Neural cell (in vitro differentiated cells): ENCODE results near the gene SEPTIN7. TPM values are rescaled to one million over a fixed set of nuclear protein-coding genes. Genes with fewer than 3 reads are reported as not detected.

Source experiments
- H2AFZ ChIP-seq: fragments of 200-600, 300-800 bp; sonication (generic), shearing (Covaris generic); 2 replicates; pipeline ENCODE4 v1.6.0; 2014; ENCODE audit warnings: low read depth, mild to moderate bottlenecking, antibody characterized with exemption, low read length, moderate library complexity
- H3F3A ChIP-seq: fragments of 200-600 bp; shearing (Covaris generic); 2 replicates; pipeline ENCODE4 v1.6.1; 2016; ENCODE audit warnings: mild to moderate bottlenecking, moderate library complexity, mixed read lengths, antibody characterized with exemption, low read length; ENCODE audit not compliant: insufficient read depth, poor library complexity, severe bottlenecking
- H3K27ac ChIP-seq: fragments of 200-600, 300-800 bp; sonication (generic), shearing (Covaris generic); 2 replicates; pipeline ENCODE4 v1.5.1; 2014; ENCODE audit warnings: mild to moderate bottlenecking, low read length, moderate library complexity
- H3K27me3 ChIP-seq: fragments of 300-800, 200-600 bp; sonication (generic), shearing (Covaris generic); 2 replicates; pipeline ENCODE4 v1.6.0; 2014; ENCODE audit warnings: mild to moderate bottlenecking, low read depth, low read length, moderate library complexity; ENCODE audit not compliant: insufficient read depth
- H3K36me3 ChIP-seq: fragments of 300-800, 200-600 bp; sonication (generic), shearing (Covaris generic); 2 replicates; pipeline ENCODE4 v1.5.1; 2014; ENCODE audit warnings: mild to moderate bottlenecking, antibody characterized with exemption, low read length, moderate library complexity; ENCODE audit not compliant: insufficient read depth
- H3K4me2 ChIP-seq: fragments of 300-800, 200-600 bp; sonication (generic), shearing (Covaris generic); 2 replicates; pipeline ENCODE4 v1.6.0; 2014; ENCODE audit warnings: mild to moderate bottlenecking, low read length
- H3K4me3 ChIP-seq: fragments of 300-800, 200-600 bp; sonication (generic), shearing (Covaris generic); 2 replicates; pipeline ENCODE4 v1.5.1; 2014; ENCODE audit warnings: mild to moderate bottlenecking, low read length, moderate library complexity
- H3K79me2 ChIP-seq: fragments of 200-600 bp; shearing (Covaris generic); replicated peaks from 2 replicates; pipeline ENCODE4 v1.6.0; 2014; ENCODE audit warnings: mild to moderate bottlenecking, low read length, moderate library complexity; ENCODE audit not compliant: insufficient read depth
- H3K9ac ChIP-seq: fragments of 300-800, 200-600 bp; sonication (generic), shearing (Covaris generic); 2 replicates; pipeline ENCODE4 v1.6.1; 2016; ENCODE audit warnings: mild to moderate bottlenecking, low read length, mixed read lengths
- H3K9me2 ChIP-seq: fragments of 200-600 bp; shearing (Covaris generic); 2 replicates; pipeline ENCODE4 v1.6.1; 2016; ENCODE audit warnings: mild to moderate bottlenecking, low read length, mixed read lengths; ENCODE audit not compliant: insufficient read depth
- H3K9me3 ChIP-seq: fragments of 200-600, 300-800 bp; sonication (generic), shearing (Covaris generic); 2 replicates; pipeline ENCODE4 v1.6.1; 2016; ENCODE audit warnings: mild to moderate bottlenecking, mixed run types, low read length, moderate library complexity, mixed read lengths
- H4K20me1 ChIP-seq: fragments of 200-600 bp; shearing (Covaris generic); 2 replicates; pipeline ENCODE4 v1.6.1; 2016; ENCODE audit warnings: mild to moderate bottlenecking, mixed run types; ENCODE audit not compliant: insufficient read depth
- CTCF ChIP-seq: fragments of 450-650 bp; IDR thresholded peaks from 2 replicates; pipeline ENCODE4 v1.5.1; 2014; ENCODE audit warnings: antibody characterized with exemption, mild to moderate bottlenecking, moderate library complexity; ENCODE audit not compliant: poor library complexity, severe bottlenecking
- EP300 ChIP-seq: fragments of 450-650 bp; conservative IDR thresholded peaks from 2 replicates; pipeline ENCODE4 v1.6.1; 2014; ENCODE audit warnings: antibody characterized with exemption, mild to moderate bottlenecking, moderate library complexity; ENCODE audit not compliant: poor library complexity, severe bottlenecking
- EZH2 ChIP-seq: fragments of 200-600, 300-800 bp; shearing (Covaris generic), sonication (generic); IDR thresholded peaks from 2 replicates; pipeline ENCODE4 v1.6.1; 2014; ENCODE audit warnings: antibody characterized with exemption, low read length, borderline replicate concordance, mild to moderate bottlenecking; ENCODE audit not compliant: insufficient read depth, poor library complexity, severe bottlenecking
- MXI1 ChIP-seq: fragments of 450-650 bp; conservative IDR thresholded peaks from 2 replicates; pipeline ENCODE4 v1.6.1; 2014; ENCODE audit warnings: antibody characterized with exemption, mild to moderate bottlenecking; ENCODE audit not compliant: poor library complexity, severe bottlenecking
- POLR2AphosphoS5 ChIP-seq: IDR thresholded peaks from 2 replicates; pipeline ENCODE4 v1.6.1; 2012
- RAD21 ChIP-seq: fragments of 450-650 bp; conservative IDR thresholded peaks from 2 replicates; pipeline ENCODE4 v1.6.1; 2014; ENCODE audit warnings: antibody characterized with exemption, mild to moderate bottlenecking, moderate library complexity
- REST ChIP-seq: IDR thresholded peaks from 2 replicates; pipeline ENCODE4 v1.6.1; 2012; ENCODE audit warnings: borderline replicate concordance
- SMC3 ChIP-seq: fragments of 450-650 bp; conservative IDR thresholded peaks from 2 replicates; pipeline ENCODE4 v1.6.1; 2014; ENCODE audit warnings: antibody characterized with exemption, mild to moderate bottlenecking, moderate library complexity; ENCODE audit not compliant: poor library complexity
- TAF1 ChIP-seq: IDR thresholded peaks from 2 replicates; pipeline ENCODE4 v1.6.1; 2012; ENCODE audit warnings: low read depth
- polyA plus RNA-seq: library from polyadenylated mRNA; depleted of rRNA; stranded (reverse); fragments of >200 nt; gene quantifications from 2 replicates; pipeline ENCODE4 v1.2.3, GENCODE V29; 2014

The SEPTIN7 gene
- polyA plus RNA-seq, 1 donor from 2014 or later, result 492 TPM

- peaks cover 71% of the 10 kb centered on the region for H3K79me2 ChIP-seq
- H3F3A ChIP-seq, result no peaks in the 10 kb centered on the region
- H3K4me3 ChIP-seq, result no peak overlapping the region
- no peaks in the 10 kb centered on the region for H3K9me3 ChIP-seq
- H3K36me3 ChIP-seq, result no peaks in the 10 kb centered on the region
- TF ChIP-seq TAF1 (no peak), MXI1 (no peak), SMC3 (no peak), REST (no peak), EP300 (no peak), POLR2AphosphoS5 (no peak), CTCF (no peak), EZH2 (no peak), RAD21 (no peak)
- H2AFZ ChIP-seq, result no peak overlapping the region
- H3K9me2 ChIP-seq, result no peaks in the 10 kb centered on the region
- no peak overlapping the region for H3K27ac ChIP-seq
- no peak overlapping the region for H3K4me2 ChIP-seq
- no peaks in the 10 kb centered on the region for H4K20me1 ChIP-seq
- H3K9ac ChIP-seq, result no peak overlapping the region
- H3K27me3 ChIP-seq, result no peaks in the 10 kb centered on the region
These were observed 25.9 kb downstream of the SEPTIN7 start for GRCh38 chr7:35826751-35827150.

- H3K27me3 ChIP-seq, result no peaks in the 10 kb centered on the region
- H3K79me2 ChIP-seq, result peaks cover 65% of the 10 kb centered on the region
- H4K20me1 ChIP-seq, result no peaks in the 10 kb centered on the region
- no peak for TF ChIP-seq RAD21
- TF ChIP-seq CTCF, result no peak
- no peak for TF ChIP-seq TAF1
- no peak for TF ChIP-seq SMC3
- no peak for TF ChIP-seq POLR2AphosphoS5
- no peak for TF ChIP-seq EZH2
- no peak for TF ChIP-seq EP300
- no peak for TF ChIP-seq MXI1
- no peak for TF ChIP-seq REST
- H3K9me2 ChIP-seq, result no peaks in the 10 kb centered on the region
- H3K9me3 ChIP-seq, result no peaks in the 10 kb centered on the region
- no peak overlapping the region for H2AFZ ChIP-seq
- peaks cover 7% of the 10 kb centered on the region for H3K36me3 ChIP-seq
- H3K4me3 ChIP-seq, result no peak overlapping the region
- H3K4me2 ChIP-seq, result no peak overlapping the region
- no peak overlapping the region for H3K9ac ChIP-seq
- H3K27ac ChIP-seq, result no peak overlapping the region
- H3F3A ChIP-seq, result no peaks in the 10 kb centered on the region
These were observed 28.0 kb downstream of the SEPTIN7 start for GRCh38 chr7:35828817-35829216.
